H1 (cell line): ENCODE results near the gene OTOP3. TPM values are rescaled to one million over a fixed set of nuclear protein-coding genes. Genes with fewer than 3 reads are reported as not detected.

Experiments used
- polyA plus RNA-seq, 7 experiments: library from polyadenylated mRNA; depleted of rRNA in 3 of 7; stranded (reverse) in 5 of 7; unstranded in 2 of 7; fragments of >200 nt in 5 of 7; fragments of 200-250 nt in 2 of 7; gene quantifications; 1 replicate in 5 of 7; 2 replicates in 1 of 7; 4 replicates in 1 of 7; pipeline versions ENCODE4 v1.2.1 to v1.2.3, GENCODE V29; 2011 to 2013; ENCODE audit warnings: missing spikeins in 2 of 7, mixed read lengths in 2 of 7
- total RNA-seq: library from RNA; stranded (reverse); fragmentation: NEBNext Ultra II Directional; extraction: Animal tissue kit (Norgen Biotek cat#: 25700); gene quantifications from 2 replicates; pipeline ENCODE4 v1.2.1, GENCODE V29; 2021
- TF ChIP-seq, protein P1 (sequence below): fragments of 300-600 bp; sonication (generic); IDR thresholded peaks from 2 replicates; pipeline ENCODE4 v1.7.1; 2012; ENCODE audit warnings: low read length, moderate library complexity, mild to moderate bottlenecking, inconsistent platforms; ENCODE audit not compliant: insufficient replicate concordance

The OTOP3 gene
- total and polyA plus RNA-seq, 2 of the 8 experiments (the other 6 are each of a cell fraction or from before 2014, with no cell fraction given) = 0.05 TPM; not detected in 1

DNA sequence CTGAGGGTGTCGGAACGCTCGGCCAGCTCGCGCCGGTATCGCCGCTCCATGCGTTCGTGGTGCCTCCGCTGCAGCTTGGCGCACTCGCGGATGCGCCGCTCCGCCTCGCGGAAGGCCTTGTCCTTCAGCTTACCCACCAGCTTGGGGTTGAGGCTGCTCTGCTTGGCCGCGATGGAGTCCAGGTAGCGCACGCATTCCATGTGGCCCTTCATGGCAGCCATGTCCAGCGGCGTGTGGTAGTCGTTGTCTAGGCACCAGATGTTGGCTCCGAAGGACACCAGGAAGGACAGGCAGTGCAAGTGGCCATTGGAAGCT is 15.4 kb upstream of the OTOP3 start (continued):
- TF ChIP-seq, protein P1, sequence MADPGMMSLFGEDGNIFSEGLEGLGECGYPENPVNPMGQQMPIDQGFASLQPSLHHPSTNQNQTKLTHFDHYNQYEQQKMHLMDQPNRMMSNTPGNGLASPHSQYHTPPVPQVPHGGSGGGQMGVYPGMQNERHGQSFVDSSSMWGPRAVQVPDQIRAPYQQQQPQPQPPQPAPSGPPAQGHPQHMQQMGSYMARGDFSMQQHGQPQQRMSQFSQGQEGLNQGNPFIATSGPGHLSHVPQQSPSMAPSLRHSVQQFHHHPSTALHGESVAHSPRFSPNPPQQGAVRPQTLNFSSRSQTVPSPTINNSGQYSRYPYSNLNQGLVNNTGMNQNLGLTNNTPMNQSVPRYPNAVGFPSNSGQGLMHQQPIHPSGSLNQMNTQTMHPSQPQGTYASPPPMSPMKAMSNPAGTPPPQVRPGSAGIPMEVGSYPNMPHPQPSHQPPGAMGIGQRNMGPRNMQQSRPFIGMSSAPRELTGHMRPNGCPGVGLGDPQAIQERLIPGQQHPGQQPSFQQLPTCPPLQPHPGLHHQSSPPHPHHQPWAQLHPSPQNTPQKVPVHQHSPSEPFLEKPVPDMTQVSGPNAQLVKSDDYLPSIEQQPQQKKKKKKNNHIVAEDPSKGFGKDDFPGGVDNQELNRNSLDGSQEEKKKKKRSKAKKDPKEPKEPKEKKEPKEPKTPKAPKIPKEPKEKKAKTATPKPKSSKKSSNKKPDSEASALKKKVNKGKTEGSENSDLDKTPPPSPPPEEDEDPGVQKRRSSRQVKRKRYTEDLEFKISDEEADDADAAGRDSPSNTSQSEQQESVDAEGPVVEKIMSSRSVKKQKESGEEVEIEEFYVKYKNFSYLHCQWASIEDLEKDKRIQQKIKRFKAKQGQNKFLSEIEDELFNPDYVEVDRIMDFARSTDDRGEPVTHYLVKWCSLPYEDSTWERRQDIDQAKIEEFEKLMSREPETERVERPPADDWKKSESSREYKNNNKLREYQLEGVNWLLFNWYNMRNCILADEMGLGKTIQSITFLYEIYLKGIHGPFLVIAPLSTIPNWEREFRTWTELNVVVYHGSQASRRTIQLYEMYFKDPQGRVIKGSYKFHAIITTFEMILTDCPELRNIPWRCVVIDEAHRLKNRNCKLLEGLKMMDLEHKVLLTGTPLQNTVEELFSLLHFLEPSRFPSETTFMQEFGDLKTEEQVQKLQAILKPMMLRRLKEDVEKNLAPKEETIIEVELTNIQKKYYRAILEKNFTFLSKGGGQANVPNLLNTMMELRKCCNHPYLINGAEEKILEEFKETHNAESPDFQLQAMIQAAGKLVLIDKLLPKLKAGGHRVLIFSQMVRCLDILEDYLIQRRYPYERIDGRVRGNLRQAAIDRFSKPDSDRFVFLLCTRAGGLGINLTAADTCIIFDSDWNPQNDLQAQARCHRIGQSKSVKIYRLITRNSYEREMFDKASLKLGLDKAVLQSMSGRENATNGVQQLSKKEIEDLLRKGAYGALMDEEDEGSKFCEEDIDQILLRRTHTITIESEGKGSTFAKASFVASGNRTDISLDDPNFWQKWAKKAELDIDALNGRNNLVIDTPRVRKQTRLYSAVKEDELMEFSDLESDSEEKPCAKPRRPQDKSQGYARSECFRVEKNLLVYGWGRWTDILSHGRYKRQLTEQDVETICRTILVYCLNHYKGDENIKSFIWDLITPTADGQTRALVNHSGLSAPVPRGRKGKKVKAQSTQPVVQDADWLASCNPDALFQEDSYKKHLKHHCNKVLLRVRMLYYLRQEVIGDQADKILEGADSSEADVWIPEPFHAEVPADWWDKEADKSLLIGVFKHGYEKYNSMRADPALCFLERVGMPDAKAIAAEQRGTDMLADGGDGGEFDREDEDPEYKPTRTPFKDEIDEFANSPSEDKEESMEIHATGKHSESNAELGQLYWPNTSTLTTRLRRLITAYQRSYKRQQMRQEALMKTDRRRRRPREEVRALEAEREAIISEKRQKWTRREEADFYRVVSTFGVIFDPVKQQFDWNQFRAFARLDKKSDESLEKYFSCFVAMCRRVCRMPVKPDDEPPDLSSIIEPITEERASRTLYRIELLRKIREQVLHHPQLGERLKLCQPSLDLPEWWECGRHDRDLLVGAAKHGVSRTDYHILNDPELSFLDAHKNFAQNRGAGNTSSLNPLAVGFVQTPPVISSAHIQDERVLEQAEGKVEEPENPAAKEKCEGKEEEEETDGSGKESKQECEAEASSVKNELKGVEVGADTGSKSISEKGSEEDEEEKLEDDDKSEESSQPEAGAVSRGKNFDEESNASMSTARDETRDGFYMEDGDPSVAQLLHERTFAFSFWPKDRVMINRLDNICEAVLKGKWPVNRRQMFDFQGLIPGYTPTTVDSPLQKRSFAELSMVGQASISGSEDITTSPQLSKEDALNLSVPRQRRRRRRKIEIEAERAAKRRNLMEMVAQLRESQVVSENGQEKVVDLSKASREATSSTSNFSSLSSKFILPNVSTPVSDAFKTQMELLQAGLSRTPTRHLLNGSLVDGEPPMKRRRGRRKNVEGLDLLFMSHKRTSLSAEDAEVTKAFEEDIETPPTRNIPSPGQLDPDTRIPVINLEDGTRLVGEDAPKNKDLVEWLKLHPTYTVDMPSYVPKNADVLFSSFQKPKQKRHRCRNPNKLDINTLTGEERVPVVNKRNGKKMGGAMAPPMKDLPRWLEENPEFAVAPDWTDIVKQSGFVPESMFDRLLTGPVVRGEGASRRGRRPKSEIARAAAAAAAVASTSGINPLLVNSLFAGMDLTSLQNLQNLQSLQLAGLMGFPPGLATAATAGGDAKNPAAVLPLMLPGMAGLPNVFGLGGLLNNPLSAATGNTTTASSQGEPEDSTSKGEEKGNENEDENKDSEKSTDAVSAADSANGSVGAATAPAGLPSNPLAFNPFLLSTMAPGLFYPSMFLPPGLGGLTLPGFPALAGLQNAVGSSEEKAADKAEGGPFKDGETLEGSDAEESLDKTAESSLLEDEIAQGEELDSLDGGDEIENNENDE = no peak
